WI38 (cell line): ENCODE data around the gene OTOL1.

Experiments used
- H3K4me3 ChIP-seq: 2 replicates; pipeline ENCODE4 v1.5.1; 2011; ENCODE audit warnings: low read depth, mild to moderate bottlenecking, control low read depth, low read length
- TF ChIP-seq, protein P1 (sequence below): IDR thresholded peaks from 2 replicates; pipeline ENCODE4 v1.5.1; 2012; ENCODE audit warnings: low read depth, mild to moderate bottlenecking, control low read depth, low read length

Gene OTOL1

DNA sequence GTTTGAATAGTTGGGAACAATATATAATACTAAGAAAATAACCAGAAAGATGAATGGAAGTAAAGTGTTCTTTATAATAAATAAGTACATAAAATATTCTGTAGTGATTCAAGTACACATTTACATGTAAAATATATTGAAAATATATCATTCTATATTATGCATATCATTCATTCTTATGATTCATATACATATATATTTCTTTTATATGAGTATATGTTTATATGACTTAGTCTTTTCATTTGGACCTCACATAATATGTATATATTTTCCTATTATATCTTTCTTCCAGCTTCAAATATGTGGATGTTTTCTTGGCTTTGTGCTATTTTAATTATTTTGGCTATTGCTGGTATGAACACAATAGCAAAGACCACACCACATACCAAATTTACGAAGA lies at the start of gene OTOL1:
OTOL1 (plus strand) TSS at position 301 of the 400 bp plus-strand sequence; CDS start at position 301, 0 bp downstream.
- TF ChIP-seq, protein P1, sequence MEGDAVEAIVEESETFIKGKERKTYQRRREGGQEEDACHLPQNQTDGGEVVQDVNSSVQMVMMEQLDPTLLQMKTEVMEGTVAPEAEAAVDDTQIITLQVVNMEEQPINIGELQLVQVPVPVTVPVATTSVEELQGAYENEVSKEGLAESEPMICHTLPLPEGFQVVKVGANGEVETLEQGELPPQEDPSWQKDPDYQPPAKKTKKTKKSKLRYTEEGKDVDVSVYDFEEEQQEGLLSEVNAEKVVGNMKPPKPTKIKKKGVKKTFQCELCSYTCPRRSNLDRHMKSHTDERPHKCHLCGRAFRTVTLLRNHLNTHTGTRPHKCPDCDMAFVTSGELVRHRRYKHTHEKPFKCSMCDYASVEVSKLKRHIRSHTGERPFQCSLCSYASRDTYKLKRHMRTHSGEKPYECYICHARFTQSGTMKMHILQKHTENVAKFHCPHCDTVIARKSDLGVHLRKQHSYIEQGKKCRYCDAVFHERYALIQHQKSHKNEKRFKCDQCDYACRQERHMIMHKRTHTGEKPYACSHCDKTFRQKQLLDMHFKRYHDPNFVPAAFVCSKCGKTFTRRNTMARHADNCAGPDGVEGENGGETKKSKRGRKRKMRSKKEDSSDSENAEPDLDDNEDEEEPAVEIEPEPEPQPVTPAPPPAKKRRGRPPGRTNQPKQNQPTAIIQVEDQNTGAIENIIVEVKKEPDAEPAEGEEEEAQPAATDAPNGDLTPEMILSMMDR, result no peak
- H3K4me3 ChIP-seq, result no peak within 1 kb of the TSS

DNA sequence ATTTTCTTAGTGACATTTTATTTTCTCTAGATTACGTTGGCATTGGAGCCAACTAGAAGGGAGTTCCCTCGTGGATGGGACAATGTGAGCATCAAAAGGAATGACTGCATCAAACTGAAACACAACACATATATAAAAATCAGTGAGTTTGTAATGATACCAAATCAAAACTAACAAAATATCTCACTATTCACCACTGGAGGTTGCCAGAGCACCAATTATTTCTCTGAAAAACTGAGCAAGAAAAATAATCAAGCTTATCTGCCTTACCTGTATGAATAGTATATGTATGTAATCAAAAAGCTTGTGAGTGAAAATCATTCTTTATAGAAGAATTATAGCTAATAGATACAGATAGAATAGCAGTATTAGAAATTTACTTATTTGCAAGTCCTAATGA lies 46.8 kb upstream of the OTOL1 start:
- no peak overlapping the region for H3K4me3 ChIP-seq
- TF ChIP-seq, protein P1, result no peak

DNA sequence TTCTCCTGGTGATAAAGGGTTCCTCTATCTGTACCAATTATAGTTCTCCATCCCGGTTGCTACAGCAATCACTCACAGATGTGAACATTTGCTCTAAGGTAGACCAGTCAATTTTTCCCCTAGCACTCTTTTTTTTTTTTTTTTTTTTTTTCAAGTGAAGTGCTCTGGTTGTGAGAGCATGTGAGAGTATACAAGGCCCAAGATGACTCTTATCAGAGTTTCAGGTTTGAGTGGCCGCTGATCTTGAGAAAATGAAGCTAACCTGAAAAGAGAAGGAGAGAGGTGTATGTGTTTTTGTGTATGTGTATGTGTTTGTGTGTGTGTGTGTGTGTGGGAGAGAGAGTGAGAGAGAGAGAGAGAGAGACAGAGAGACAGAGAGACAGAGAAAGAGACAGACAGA lies 44.4 kb upstream of the OTOL1 start:
- TF ChIP-seq, protein P1, result no peak
- no peak overlapping the region for H3K4me3 ChIP-seq

DNA sequence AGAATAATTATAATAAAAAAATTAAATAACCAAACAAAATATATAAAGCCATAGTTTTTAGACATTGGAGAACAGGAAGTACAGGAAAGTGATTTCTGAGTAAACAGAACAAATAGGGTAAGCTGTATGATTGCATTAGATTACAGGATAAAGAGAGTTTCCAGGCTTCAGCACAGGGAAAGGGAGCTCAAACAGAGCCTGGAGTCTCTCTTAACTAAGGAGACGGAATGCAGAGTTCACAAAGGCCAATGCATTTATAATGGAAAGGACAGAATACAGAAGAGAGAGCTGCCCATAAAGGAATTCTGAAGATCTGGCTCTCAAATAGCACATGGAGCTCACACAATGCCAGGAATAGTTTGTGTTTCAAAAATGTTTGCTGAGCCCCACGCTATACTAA lies 42.0 kb upstream of the OTOL1 start:
- TF ChIP-seq, protein P1, result no peak
- H3K4me3 ChIP-seq, result no peak overlapping the region

DNA sequence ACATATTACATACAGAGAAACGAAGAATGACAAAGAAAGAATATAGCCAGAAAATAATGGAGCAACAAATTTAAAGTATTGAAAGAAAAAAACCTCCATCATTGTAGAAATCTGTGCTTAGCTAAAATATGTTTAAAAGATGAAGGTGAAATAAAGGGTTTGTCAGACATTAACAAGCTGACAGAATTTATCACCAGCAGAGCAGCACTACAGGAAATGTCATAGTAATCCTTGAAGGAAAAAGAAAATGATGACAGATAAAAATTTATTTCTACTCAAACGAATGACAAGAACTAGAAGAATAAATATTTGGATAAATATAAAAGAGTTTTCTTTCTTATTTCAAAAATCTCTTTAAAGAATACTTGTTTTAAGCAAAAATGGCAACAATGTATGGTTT lies 40.6 kb upstream of the OTOL1 start:
- no peak overlapping the region for H3K4me3 ChIP-seq
- TF ChIP-seq, protein P1, result no peak

DNA sequence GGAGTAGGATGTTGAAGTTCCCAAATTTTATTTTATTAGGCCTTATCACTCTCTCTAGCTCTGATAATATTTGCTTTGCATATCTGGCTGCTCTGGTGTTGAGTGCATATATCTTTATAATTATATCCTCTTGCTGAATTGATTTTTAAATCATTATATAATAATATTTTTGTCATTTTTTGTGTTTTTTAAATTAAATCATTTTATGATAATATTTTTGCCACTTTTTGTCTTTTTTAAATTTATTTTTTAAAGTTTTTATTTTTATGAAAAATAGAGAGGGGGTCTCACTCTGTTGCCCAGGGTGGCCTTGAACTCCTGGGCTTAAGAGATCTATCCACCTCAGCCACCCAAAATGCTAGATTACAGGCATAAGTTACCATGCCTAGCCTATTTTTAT lies 34.5 kb upstream of the OTOL1 start:
- TF ChIP-seq, protein P1, result no peak
- no peak overlapping the region for H3K4me3 ChIP-seq

DNA sequence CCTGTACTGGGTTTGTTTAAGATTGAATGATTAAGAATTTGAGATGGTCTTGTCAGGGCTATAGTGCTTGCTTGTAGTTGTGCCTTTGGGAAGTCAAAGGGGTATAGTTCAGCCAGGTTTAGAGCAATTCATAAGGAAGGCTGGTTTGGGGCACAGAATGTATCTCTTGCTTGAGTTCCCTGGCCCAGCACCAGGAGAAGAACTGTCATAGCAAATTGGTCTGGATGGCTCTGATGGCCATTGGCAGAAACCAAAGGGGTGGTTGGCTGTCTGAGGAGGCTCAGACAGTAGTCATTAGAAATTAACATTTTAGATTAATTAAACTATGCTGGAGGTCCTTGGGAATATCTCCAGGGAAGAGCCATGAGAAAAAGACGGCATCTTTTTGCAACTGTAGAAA lies 25.4 kb upstream of the OTOL1 start:
- no peak overlapping the region for H3K4me3 ChIP-seq
- TF ChIP-seq, protein P1, result no peak
